Measurements from ENCODE around the gene ZFYVE19.

ZFYVE19 gene, protein sequence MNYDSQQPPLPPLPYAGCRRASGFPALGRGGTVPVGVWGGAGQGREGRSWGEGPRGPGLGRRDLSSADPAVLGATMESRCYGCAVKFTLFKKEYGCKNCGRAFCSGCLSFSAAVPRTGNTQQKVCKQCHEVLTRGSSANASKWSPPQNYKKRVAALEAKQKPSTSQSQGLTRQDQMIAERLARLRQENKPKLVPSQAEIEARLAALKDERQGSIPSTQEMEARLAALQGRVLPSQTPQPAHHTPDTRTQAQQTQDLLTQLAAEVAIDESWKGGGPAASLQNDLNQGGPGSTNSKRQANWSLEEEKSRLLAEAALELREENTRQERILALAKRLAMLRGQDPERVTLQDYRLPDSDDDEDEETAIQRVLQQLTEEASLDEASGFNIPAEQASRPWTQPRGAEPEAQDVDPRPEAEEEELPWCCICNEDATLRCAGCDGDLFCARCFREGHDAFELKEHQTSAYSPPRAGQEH

DNA sequence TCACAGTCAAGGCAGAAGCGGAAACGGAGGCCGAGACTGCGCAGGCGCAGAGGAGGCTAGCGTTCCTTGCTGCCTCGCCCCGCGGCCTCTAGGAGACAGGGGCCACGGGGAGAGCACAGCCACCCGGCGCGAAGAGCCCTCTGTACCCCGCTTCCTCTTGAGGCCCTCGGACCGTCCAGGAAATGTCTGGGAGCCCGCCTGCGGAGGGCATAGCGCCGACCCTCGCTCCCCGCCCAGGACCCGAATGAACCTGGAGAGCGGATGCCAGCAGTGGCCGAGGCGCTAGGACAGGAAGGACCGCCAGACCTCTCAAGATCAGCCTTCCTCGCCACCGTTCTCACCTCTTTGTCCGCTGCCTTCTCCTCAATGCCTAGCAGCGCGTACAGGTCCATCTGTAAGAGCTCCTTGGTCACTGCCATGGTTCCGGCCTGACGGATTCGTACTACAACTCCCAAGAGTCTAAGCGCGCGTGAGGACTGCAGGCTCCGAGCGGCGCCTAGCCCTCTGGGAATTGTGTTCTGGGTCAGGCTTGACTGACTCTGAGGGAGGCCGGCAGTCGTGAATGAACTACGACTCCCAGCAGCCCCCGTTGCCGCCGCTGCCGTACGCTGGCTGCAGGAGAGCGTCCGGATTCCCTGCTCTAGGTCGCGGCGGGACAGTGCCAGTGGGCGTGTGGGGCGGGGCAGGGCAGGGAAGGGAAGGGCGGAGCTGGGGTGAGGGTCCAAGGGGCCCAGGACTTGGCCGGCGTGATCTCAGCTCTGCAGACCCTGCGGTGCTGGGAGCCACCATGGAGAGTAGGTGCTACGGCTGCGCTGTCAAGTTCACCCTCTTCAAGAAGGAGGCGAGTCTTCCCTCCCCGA lies at the start of gene ZFYVE19, which contains the start of gene DNAJC17:
ZFYVE19 (plus strand) TSS at position 62 of the 860 bp plus-strand sequence; CDS start at position 563, 501 bp downstream.
DNAJC17 (minus strand) TSS at position 446 of the 860 bp plus-strand sequence; CDS start at position 419, 27 bp downstream.
- peak; percentile 94 to 95 for DNase-seq

DNA sequence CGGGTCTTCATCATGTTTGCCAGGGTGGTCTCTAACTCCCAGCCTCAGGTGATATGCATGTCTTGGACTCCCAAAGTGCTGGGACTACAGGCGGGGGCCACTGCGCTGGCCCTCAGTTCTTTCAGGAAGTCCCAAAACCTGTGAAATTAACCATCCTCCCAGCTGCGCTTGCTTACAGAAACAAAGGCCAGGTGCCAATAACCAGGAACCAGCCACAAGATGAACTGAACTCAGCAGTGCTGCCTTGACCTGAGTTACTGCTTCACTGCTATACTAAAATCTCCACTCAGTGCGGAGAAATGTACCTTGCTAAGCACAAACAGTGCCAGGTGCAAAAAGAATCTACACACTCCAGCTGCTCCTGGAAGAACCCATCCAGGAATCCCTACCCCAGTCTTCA lies 46.9 kb upstream of the ZFYVE19 start:
- DNase-seq = no peak

DNA sequence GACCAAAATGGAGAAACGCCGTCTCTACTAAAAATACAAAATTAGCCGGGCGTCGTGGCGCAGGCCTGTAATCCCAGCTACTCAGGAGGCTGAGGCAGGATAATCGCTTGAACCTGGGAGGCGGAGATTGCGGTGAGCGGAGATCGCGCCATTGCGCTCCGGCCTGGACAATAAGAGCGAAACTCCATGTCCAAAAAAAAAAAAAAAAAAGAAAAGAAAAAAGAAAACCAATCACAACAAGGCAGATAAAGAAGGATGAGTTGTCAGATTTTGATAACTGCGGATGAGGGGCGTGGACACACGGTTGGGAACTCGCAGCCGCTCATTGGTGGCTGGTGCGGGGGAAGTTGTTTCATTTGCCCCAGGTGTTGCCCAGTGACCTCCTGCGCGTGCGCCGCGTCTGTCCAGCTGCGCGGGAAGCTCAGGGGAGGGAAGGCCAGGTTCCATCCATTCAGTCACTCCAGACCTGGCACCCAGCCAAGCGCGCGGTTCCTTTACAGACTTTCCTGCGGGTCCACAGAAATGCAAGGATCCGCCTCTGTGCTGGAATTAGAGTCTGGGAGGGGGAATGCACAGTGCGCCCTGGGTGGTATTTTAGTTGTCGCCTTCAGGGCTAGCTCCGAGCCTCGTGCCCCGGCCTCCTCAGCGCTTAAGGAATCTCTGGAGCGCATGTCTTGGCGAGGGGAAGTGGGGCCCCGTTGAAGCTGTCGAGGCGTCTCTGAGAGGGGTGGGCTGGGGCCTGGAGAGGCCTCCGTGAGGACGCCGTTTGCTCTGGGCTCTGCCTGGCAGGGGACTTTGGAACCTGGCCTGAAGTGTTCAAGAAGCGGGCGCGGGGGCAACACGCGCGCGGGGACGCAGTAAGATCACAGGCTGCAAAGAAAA lies 43.7 kb upstream of the ZFYVE19 start:
- peak; percentile 26 to 45 for DNase-seq

DNA sequence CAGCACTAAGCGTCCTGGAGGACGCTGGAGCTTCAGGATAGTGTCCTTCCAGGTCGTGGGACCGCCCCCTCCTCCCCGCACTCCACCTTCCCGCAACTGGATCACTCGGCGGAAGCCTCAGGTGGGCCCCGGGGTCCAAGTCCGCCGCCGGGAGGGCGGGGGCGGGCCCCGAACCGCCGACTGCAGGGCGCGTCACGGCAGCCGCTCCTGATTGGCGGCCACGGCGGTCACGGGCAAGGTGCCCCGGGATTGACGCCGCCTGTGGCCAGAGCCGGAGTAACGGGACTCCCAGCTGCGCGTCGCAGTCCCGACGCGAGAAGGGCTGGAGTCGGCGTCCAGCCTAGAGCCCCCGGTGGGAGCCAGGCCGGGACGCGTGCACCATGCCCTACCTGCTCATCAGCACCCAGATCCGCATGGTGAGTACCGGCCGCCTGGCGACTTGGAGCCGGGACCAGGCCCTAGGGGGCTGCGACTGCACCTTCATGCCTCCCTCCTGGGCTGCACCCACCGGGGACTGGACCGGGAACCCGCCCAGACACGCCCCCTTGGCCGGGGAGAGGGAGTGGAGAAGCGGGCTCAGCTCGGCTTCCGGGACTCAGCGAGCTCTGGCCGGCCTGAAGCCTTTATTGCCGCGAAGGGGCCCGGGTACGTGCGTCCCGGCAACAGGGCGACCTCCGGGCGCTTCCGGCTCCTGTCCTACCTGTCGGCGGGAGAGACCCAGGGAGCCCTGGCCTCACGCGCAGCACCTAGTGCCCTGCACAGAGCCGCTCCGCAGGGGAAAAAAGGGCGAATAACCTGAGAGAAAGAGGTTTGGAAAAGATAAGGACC lies 42.9 kb upstream of the ZFYVE19 start, which contains the start of gene GCHFR:
GCHFR (plus strand) TSS at position 268 of the 828 bp plus-strand sequence; CDS start at position 381, 113 bp downstream.
- DNase-seq = peak; percentile 63 to 72

DNA sequence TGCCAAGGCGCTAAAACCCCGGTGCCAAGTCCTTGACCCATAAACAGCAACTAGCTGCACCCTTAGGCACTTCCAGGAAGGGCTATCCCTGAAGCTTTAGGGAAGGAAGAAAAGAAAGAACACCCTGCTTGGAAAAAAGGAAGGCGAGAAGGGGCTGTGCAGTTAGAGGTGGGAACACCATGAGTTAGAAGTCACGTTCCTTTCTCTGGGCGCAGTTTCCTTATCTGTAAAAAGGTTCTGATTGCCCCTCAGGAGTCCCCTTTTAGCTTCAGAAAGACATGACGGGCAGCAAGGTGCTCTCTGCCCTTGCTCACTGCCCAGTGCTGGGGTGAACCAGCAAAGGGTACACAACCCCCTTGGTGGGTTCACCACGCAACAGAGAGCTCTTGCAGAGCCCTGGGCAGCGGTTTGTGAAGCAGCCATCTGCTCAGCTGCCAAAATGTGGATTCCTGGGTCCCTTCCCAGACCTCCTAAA lies 42.2 kb upstream of the ZFYVE19 start:
- DNase-seq = no peak

DNA sequence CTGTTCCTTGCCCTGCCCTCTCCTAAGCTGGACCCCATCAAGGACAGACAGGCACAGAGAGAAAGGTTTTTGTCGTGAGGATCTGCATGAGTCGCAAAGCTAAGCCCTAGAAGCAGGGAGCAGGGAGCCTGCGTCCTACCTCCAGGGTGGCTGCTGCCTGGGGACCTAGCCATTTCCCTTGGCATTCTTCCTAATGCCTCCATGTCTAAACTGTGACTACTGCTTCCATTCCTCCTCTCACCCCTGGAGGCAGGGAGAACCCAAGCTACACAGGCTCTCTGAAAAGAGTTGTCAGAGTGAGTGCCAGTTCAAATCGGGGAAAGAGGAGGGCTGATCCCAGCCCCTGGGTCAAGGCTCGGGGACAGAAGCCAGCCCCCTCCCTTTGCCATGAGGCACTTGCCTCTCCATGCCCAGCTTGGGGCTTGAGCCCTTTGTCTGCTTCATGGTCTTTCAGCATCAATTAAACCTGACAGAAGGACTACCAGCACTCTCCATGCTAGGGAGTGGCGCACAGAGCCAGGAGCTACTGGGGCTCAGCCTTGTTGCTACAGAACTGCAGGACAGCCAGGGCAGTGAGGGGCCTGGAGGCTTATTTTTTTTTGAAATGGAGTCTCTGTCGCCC lies 40.6 kb upstream of the ZFYVE19 start:
- DNase-seq = no peak

DNA sequence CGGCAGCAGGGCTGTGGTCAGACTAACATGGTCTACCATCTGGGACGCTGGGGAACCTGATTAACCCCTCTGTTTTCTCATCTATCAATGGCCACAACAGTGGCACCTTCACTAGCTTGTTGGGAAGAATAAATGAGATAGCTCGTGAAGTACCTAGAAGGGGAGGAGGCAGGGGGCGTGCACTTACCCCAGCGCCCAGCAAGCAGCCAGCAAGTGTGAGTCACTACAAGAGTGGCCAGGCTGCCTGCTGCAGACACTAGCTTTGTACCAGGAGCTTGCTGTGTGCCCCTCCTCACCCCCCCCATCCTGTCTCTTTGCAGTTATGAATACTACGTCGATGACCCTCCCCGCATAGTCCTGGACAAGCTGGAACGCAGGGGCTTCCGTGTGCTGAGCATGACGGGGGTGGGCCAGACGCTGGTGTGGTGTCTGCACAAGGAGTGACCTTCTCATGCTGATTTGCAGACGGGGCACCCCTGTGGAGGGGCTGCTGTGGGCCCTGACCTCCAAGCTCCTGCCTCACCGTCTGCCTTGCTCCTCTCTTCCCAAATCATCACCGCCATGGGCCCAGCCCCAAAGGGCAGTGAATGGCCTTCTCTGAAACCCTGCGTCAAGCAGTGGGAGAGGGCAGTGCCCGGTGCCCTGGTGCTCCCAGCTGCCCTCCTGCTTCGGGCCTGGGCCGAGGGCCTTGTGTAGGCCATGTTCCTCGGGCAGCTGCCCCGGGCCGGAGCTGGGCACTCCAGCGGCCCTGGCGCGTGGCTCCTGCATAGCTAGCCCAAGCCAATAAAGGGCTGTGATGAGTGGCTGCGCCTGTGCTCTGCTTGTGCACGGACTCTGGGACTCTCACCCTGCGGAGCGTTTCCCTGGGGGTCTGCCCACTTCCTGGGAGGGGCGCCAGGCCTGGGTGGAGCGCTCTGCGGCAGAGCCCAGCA lies 39.7 kb upstream of the ZFYVE19 start:
- DNase-seq = no peak

DNA sequence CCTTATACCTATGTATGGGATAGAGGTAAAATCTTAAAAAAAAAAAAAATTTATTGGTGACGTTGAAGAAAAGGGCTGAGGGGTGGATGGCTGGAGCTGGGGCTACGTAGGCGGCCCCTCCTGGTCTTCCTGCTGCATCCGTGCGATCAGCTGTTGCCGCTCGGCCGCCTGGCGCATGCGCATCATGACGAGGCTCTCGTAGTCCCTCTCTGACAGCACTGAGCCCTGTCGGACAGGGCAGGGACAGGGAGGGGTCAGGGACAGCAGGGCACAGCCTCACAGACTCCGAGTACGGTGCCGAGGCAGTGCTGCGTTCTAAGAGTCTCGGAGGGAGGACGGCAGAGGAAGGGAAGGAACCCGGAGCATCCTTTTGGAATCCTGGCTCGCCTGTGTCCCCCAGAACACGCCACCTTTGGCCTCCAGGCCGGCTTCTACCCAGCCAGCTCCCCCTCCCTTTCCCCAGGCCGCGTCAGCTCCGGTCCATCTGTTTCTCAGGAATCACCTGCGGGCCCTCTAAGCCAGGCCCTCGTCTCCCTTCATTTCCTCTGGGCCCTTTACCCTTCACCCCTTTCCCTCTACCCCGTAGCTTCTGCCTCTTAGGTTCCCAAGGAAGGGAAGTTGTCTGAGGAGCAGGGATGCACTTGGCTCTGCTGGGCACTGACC lies 38.9 kb upstream of the ZFYVE19 start:
- no peak for DNase-seq

DNA sequence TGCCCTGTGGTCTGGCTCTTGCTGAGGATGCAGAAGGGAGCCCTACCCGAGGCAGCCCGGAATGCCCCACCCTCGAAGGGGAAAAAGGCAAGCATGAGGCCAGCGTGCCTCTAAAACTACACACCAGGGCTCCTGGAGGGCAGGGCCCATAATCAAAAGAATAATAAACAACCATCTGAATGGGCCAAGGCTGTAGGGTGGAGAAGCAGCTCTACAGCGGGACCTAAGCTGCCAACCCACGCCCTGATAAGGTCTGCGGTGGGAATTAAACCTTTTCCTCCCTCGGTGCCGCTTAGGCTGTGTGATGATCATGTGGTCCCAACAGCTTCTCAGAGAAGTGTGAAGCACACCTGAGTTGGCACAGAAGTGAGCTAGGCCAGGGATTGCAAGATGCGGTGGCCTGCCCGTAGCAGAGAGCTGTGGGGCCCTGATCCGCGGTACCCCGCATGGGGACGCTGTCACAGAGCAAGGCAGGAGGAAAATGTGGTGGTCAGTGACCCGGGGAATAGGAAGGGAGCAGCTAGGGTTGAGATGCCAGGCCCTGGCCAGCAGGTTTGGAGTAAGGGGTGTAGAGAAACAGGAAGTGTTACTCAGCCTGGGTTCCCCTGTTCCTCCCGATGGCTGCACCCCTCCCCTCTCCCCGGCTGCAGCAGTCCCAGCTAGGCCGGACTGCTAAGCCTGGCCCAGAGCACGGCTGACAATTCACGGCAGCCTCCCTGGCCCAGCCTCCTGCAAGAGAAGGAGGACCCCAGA lies 38.2 kb upstream of the ZFYVE19 start:
- no peak for DNase-seq

DNA sequence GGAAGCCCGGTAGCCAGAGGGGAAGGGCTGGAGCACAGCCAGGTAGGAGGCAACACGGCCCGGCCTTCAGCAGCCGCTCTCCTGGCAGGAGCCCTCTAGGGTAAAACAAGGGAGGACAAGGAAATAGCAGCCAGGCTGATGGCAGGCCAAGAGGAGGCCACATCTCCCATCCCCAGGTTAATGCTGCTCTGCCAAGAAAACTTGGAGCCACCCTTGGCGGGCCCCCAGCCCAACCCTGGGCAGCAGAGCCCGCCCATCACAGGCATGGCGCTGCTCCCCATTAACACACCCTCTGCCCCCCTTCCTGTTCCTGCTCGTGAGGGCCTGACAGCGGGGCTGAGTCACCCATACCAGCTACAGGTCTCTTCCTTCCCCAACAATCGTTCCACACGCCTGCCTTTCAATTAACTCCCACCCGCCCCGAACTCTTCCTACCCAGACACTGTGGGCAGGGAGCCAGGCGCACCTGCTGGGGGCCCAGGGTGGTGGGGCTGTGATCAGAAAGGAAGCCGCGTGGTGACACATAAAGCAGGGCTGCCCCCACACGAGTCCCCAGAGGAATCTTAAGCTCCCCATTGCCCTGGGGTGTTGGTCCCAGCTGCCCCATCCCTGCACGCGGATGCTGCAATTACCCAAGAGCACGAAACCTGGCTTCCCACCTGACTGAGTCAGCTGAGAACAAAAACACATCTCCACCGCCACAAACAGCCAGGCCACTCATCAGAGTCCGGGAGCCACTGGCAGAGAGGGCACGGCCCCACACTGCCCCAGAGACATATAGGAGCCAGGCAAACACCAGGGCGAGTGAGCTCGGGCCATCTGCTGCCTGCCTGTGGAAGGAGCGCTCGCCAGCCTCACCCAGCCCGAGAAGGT lies 37.4 kb upstream of the ZFYVE19 start, which contains the start of gene C15orf62:
C15orf62 (plus strand) TSS at position 707 of the 873 bp plus-strand sequence. CDS start 516 bp downstream, outside the sequence.
- peak; percentile 29 to 58 for DNase-seq

DNA sequence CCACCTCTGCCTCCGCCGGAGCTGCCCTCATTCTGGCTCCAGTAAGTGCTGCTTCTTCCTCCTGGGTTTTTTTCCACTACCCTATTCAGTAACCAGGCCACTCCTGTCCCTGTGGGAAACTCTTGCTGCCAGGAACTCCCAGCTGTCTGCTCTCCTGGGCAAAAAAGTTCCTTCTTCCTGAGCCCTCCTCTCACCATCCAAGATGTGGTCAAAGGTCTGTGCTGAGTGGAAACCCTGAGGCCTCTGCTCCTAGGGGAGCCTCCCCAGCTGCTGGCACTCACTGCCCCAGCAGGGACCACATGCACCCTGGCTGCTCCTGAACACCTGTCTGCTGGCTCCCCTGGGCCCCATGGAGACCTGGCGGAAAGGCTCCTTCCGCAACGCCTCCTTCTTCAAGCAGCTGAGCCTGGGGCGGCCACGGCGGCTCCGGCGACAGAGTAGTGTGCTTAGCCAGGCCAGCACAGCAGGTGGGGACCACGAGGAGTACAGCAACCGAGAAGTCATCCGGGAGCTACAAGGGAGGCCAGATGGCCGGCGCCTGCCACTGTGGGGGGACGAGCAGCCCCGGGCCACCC lies 36.7 kb upstream of the ZFYVE19 start:
- no peak for DNase-seq

DNA sequence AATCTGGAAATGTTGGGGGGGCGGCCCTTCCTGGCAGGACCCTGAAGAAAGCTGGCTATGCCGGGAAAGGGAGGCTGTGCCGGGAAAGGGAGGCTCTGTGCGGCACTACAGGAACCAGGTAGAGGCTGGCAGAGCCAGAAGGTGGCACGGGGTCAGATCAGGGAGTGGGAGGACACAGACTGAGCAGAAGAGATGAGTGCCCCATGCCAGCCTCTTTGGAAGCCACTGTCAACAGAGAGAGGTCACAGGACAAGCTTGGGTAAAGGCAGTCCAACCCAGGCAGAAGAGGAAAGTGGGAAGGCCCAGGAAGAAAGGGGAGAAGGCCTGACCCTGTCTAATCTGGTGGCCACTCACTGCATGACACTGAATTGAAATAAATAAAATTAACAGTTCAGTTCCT lies 35.6 kb upstream of the ZFYVE19 start:
- DNase-seq = no peak

DNA sequence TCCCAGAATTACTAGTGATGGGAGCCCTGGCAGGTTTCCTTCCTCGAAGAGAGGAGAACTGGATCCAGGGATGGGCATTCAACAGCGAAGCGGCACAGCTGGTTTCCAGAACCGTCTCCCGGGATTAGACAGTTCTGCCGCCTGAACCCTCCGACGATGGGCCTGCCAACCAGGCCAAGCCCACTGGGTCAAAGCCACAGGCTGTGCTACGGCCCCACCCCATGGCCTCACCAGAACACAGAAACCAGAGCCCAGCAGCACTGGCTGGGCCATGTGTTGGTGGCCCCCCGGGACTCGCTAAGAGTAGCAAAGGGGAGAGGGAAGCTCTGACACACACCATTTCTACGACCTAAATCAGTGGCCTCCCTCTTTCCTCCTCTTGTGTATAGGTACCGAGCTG lies 34.9 kb upstream of the ZFYVE19 start:
- DNase-seq = no peak

DNA sequence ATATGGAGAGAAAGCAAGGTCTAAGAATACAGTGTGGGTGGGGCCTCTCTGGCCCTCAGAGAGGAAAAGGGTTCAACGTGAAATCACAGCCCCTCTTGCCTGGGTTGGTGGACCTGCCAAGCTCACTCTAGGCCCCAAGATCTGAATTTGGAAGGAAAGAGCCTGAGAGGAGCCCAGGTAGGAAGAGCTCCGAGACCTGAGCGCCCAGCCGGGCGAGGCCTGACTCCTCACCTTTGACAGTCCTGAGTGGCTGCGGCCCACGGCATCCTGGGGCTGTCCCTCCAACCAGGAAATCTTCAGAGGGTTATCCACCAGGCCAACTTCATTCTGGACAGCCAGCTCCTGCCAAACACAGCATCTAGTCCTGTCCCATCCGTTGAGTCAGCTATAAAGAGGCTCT lies 33.4 kb upstream of the ZFYVE19 start:
- no peak for DNase-seq

DNA sequence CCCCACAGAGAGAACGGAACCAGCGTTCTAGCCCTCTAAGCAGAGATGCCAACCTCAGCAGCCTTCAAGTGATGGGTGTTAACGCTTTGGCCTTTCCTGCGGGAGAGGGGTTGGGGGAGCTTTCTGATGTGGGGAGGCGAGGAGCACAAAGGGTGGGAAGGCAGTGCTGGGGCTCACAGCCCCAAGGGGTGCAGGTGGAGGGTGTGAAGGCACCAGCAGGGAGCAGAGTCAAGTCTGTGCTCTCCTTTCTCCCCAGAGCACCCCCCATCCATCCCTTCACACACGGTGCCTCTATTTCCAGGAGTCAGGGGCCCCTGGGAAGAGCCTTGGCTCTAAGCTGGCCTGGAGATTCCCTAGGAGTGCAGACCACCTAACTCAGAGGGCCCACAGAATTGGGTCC lies 33.0 kb upstream of the ZFYVE19 start:
- DNase-seq = no peak

DNA sequence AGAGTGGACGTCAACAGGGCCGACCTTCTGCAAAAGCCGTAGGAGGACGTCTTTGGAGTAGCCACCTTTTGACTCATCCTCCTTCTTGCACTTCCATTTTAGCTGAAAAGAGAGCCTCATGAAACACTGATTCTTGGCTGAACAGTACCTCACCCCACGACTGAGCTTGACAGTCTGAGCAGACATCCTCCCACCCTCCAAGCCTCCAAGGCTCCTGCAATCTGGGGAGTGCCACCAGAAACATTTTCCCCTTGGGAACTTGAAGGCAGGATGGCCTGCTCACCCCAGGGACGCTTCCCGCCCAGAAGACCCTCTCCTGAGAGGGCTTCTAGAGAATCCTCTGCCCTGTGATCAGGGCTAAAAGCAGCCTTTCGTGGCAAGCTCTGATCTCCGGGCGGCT lies 31.9 kb upstream of the ZFYVE19 start:
- no peak for DNase-seq
